Cardiac muscle cell (in vitro differentiated cells and primary cell): Measurements from ENCODE around the gene WFDC12. TPM values are rescaled to one million over a fixed set of nuclear protein-coding genes. Genes with fewer than 3 reads are reported as not detected.

ENCODE experiments used
- DNase-seq, 2 donors: peaks; one replicate each; pipeline versions ENCODE4 v3.0.0 to v3.0.0-alpha.2; 2010 to 2017; ENCODE audit warnings: low read depth in 1 of 2, low spot score in 1 of 2
- H3K27ac ChIP-seq: fragments of 200-600 bp; sonication (generic); 2 replicates; pipeline ENCODE4 v1.5.1; 2016
- H3K27me3 ChIP-seq: fragments of 200-600 bp; sonication (generic); 2 replicates; pipeline ENCODE4 v1.6.0; 2016; ENCODE audit warnings: control low read depth
- H3K36me3 ChIP-seq: fragments of 200-600 bp; sonication (generic); 2 replicates; pipeline ENCODE4 v1.5.1; 2016; ENCODE audit warnings: control low read depth
- H3K4me1 ChIP-seq: fragments of 200-600 bp; sonication (generic); 2 replicates; pipeline ENCODE4 v1.8.1; 2017; ENCODE audit warnings: low read depth, mild to moderate bottlenecking, mixed run types
- H3K4me3 ChIP-seq: fragments of 200-600 bp; sonication (generic); 2 replicates; pipeline ENCODE4 v1.5.1; 2016; ENCODE audit warnings: mild to moderate bottlenecking
- H3K9me3 ChIP-seq: fragments of 200-600 bp; sonication (generic); 2 replicates; pipeline ENCODE4 v1.5.1; 2017; ENCODE audit warnings: low read depth, mild to moderate bottlenecking, control low read depth
- polyA plus RNA-seq: library from polyadenylated mRNA; unstranded; fragments of >200 nt; fragmentation: Nextera tagmentation; extraction: Ambion mirVana; gene quantifications from 2 replicates; pipeline ENCODE4 v1.2.1, GENCODE V29; 2016
- total RNA-seq: library from RNA; depleted of rRNA; stranded (reverse); fragments of >200 nt; gene quantifications from 2 replicates; pipeline ENCODE4 v1.2.3, GENCODE V29; 2016
- TF ChIP-seq, protein P1 (sequence below): IDR thresholded peaks from 2 replicates; pipeline ENCODE4 v1.5.1; 2012; ENCODE audit warnings: low read depth, mild to moderate bottlenecking, low read length

Gene WFDC12
- total and polyA plus RNA-seq, 2 experiments from 2014 or later = not detected

DNA sequence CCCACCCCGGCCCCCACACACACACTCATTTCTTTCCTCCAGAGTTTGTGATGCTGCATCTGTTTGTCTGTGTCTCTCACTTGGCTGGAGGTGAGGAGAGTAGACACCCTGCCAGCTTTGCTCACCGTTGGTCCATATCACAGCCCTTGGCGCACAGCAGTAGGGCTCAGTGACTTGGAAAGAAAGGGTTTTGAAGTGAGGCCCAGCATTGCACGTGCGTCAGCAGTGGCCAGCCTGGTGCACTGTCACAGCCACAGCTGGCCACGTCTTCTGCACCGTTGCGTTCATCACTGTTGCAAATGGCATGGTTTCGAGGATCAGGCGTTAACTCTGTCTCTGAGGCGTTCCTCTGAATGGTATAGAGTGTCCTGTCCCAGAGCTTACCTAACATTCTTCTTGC is 13.0 kb downstream of the WFDC12 start:
- no peaks in the 10 kb centered on the region for H3K4me1 ChIP-seq
- H3K36me3 ChIP-seq = no peaks in the 10 kb centered on the region
- TF ChIP-seq, protein P1, sequence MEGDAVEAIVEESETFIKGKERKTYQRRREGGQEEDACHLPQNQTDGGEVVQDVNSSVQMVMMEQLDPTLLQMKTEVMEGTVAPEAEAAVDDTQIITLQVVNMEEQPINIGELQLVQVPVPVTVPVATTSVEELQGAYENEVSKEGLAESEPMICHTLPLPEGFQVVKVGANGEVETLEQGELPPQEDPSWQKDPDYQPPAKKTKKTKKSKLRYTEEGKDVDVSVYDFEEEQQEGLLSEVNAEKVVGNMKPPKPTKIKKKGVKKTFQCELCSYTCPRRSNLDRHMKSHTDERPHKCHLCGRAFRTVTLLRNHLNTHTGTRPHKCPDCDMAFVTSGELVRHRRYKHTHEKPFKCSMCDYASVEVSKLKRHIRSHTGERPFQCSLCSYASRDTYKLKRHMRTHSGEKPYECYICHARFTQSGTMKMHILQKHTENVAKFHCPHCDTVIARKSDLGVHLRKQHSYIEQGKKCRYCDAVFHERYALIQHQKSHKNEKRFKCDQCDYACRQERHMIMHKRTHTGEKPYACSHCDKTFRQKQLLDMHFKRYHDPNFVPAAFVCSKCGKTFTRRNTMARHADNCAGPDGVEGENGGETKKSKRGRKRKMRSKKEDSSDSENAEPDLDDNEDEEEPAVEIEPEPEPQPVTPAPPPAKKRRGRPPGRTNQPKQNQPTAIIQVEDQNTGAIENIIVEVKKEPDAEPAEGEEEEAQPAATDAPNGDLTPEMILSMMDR = no peak
- H3K27me3 ChIP-seq = no peaks in the 10 kb centered on the region
- no peak for DNase-seq
- H3K27ac ChIP-seq = no peak overlapping the region
- H3K9me3 ChIP-seq = no peaks in the 10 kb centered on the region
- H3K4me3 ChIP-seq = no peak overlapping the region

DNA sequence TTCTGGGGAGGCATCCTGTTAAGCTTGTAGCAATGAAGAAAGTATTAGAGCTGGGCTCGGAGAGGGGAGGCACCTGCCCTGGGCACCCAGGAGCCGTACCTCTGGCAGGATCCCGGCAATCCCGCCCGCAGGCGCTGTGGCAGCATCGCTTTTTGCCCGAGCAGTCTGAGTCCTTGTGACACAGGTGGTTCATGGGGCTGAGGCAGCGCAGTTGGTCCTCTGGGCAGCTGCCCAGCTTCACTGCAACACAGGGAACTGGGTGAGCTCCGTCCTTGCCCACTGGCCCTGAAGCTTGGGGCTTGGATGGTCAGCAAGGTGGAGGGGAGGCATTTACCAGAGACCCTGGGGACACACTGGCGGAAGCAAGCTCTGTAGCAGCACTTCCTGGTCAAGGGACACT is 14.0 kb downstream of the WFDC12 start:
- no peaks in the 10 kb centered on the region for H3K36me3 ChIP-seq
- H3K4me1 ChIP-seq = no peaks in the 10 kb centered on the region
- H3K9me3 ChIP-seq = no peaks in the 10 kb centered on the region
- no peak overlapping the region for H3K4me3 ChIP-seq
- H3K27me3 ChIP-seq = no peaks in the 10 kb centered on the region
- no peak for DNase-seq
- TF ChIP-seq, protein P1 = no peak
- H3K27ac ChIP-seq = no peak overlapping the region

DNA sequence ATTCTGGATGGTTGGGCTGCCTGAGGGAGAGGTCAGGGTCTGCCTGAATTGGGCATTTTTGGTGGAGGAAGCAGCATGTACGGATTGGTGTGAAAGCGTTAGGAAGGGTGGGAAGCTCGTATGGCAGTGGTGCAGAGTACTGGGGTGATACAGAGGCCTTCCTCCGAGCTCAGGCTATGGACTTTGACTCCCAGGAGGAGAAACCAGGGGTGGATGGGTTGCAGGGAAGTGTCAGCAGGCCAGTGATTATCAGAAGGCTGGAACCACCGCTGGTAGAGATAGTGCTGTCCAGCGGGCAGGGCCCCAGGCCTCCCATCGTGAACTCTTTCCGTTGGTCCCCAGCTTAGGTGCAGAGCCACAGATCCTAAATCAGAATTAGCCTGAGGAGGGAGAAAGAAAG is 14.6 kb downstream of the WFDC12 start:
- Histone ChIP-seq H3K4me1 (no peaks in the 10 kb centered on the region), H3K4me3 (no peak overlapping the region), H3K36me3 (no peaks in the 10 kb centered on the region), H3K9me3 (no peaks in the 10 kb centered on the region), H3K27ac (no peak overlapping the region), H3K27me3 (no peaks in the 10 kb centered on the region)
- no peak for DNase-seq
- TF ChIP-seq, protein P1 = no peak

DNA sequence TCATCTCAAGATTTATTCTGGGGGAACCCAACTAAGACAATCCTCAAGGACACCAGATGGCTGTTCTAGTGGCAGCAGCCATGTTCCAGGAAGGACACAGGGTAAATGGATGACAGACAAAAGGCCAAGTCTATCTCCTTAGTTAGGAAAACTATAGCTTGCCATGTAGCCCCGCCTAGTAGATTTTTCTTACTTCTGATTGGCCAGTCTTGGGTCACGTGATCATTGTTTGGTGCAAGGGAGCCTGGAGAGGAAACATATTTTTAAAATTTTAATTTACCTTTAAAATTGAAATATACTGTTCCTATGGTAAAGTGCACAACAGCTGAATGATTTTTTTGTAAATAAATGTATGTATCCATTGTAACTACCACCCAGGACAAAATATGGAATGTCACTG is 18.9 kb downstream of the WFDC12 start:
- Histone ChIP-seq H3K9me3 (no peaks in the 10 kb centered on the region), H3K4me3 (no peak overlapping the region), H3K27ac (no peak overlapping the region), H3K27me3 (peaks cover 13% of the 10 kb centered on the region), H3K4me1 (no peaks in the 10 kb centered on the region), H3K36me3 (no peaks in the 10 kb centered on the region)
- TF ChIP-seq, protein P1 = no peak
- no peak for DNase-seq

DNA sequence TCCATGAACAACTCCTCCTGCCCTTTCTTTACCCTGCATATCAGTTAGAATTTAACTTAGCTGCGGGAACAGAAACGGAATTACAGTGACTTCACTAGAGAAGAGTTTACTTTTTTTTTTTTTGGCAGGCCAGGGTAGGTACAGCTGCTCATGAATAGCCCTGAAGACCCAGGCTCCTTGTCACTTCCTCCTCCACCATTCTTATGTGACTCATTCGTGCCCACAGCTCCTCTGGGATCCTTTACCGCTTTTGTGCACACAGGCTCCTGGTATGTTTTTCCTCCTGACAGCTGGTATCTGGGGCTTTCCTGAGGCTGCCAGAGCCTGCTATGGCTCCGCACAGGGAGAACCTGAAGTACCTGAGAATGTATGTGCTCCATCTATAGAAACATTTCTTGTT is 19.5 kb downstream of the WFDC12 start:
- H3K9me3 ChIP-seq = no peaks in the 10 kb centered on the region
- H3K36me3 ChIP-seq = no peaks in the 10 kb centered on the region
- H3K27ac ChIP-seq = no peak overlapping the region
- H3K4me1 ChIP-seq = no peaks in the 10 kb centered on the region
- H3K4me3 ChIP-seq = no peak overlapping the region
- TF ChIP-seq, protein P1 = no peak
- peak in 1 of 2 donors; percentile 89 for DNase-seq
- H3K27me3 ChIP-seq = peaks cover 18% of the 10 kb centered on the region

DNA sequence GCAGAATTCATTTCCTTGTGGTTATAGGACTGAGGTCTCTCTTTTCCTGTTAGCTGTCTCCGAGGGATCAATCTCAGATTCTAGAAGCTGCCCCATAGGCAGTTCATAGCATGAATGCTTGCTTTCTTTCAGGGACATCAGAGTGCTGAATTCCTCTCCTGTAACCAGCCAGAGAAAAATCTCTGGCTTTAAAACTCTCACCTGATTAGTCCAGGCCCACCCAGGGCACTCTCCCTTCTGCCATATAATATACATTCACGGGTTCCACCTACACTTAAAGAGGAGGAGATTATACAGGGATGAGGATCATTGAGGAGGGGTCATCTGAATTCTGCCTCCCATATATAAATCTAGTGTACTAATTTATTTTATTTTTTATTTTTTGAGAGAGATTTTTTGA is 21.2 kb downstream of the WFDC12 start:
- Histone ChIP-seq H3K4me1 (no peaks in the 10 kb centered on the region), H3K27ac (no peak overlapping the region), H3K36me3 (no peaks in the 10 kb centered on the region), H3K4me3 (no peak overlapping the region), H3K27me3 (peaks cover 35% of the 10 kb centered on the region), H3K9me3 (no peaks in the 10 kb centered on the region)
- no peak for DNase-seq
- TF ChIP-seq, protein P1 = no peak
